ENCODE data around the gene HSD11B2.

HSD11B2 gene

GRCh38 chr16:67459861-67460150 is 28.9 kb downstream of the HSD11B2 start:
- Histone ChIP-seq H2AFZ (ENCODE audit: low read depth, low read length) (no peak overlapping the region), H3K36me3 (ENCODE audit: insufficient read depth, low read length) (peaks cover 9% of the 10 kb centered on the region), H3K4me3 (ENCODE audit: low read length) (no peak overlapping the region), H3K4me1 (ENCODE audit: insufficient read depth, low read length) (no peaks in the 10 kb centered on the region), H3K27me3 (ENCODE audit: insufficient read depth, low read length) (no peaks in the 10 kb centered on the region), H3K9me3 (ENCODE audit: low read length) (no peaks in the 10 kb centered on the region)

- Histone ChIP-seq H3K27me3 (ENCODE audit: insufficient read depth, low read length) (no peaks in the 10 kb centered on the region), H3K4me1 (ENCODE audit: insufficient read depth, low read length) (no peaks in the 10 kb centered on the region), H2AFZ (ENCODE audit: low read depth, low read length) (no peak overlapping the region), H3K36me3 (ENCODE audit: insufficient read depth, low read length) (peaks cover 9% of the 10 kb centered on the region), H3K9me3 (ENCODE audit: low read length) (no peaks in the 10 kb centered on the region), H3K4me3 (ENCODE audit: low read length) (no peak overlapping the region)
Measured at GRCh38 chr16:67460168-67460567, 29.2 kb downstream of the HSD11B2 start.

- Histone ChIP-seq H3K4me3 (ENCODE audit: low read length) (no peak overlapping the region), H3K27me3 (ENCODE audit: insufficient read depth, low read length) (no peaks in the 10 kb centered on the region), H3K36me3 (ENCODE audit: insufficient read depth, low read length) (peaks cover 9% of the 10 kb centered on the region), H3K4me1 (ENCODE audit: insufficient read depth, low read length) (no peaks in the 10 kb centered on the region), H2AFZ (ENCODE audit: low read depth, low read length) (no peak overlapping the region), H3K9me3 (ENCODE audit: low read length) (no peaks in the 10 kb centered on the region)
Measured at GRCh38 chr16:67460961-67461360, 30.0 kb downstream of the HSD11B2 start.

- no peaks in the 10 kb centered on the region for H3K4me1 ChIP-seq (ENCODE audit: insufficient read depth, low read length)
- H3K4me3 ChIP-seq (ENCODE audit: low read length) = no peak overlapping the region
- peaks cover 9% of the 10 kb centered on the region for H3K36me3 ChIP-seq (ENCODE audit: insufficient read depth, low read length)
- H2AFZ ChIP-seq (ENCODE audit: low read depth, low read length) = no peak overlapping the region
- H3K27me3 ChIP-seq (ENCODE audit: insufficient read depth, low read length) = no peaks in the 10 kb centered on the region
- H3K9me3 ChIP-seq (ENCODE audit: low read length) = no peaks in the 10 kb centered on the region
Measured at GRCh38 chr16:67461600-67462278, 30.8 kb downstream of the HSD11B2 start.

- no peak overlapping the region for H2AFZ ChIP-seq (ENCODE audit: low read depth, low read length)
- H3K4me3 ChIP-seq (ENCODE audit: low read length) = no peak overlapping the region
- H3K9me3 ChIP-seq (ENCODE audit: low read length) = no peaks in the 10 kb centered on the region
- H3K4me1 ChIP-seq (ENCODE audit: insufficient read depth, low read length) = no peaks in the 10 kb centered on the region
- no peaks in the 10 kb centered on the region for H3K27me3 ChIP-seq (ENCODE audit: insufficient read depth, low read length)
- H3K36me3 ChIP-seq (ENCODE audit: insufficient read depth, low read length) = peaks cover 9% of the 10 kb centered on the region
Measured at GRCh38 chr16:67462279-67462655, 31.3 kb downstream of the HSD11B2 start.

GRCh38 chr16:67463059-67463458 is 32.1 kb downstream of the HSD11B2 start:
- H3K27me3 ChIP-seq (ENCODE audit: insufficient read depth, low read length) = no peaks in the 10 kb centered on the region

GRCh38 chr16:67463691-67464090 is 32.8 kb downstream of the HSD11B2 start:
- Histone ChIP-seq H3K36me3 (ENCODE audit: insufficient read depth, low read length) (peaks cover 9% of the 10 kb centered on the region), H2AFZ (ENCODE audit: low read depth, low read length) (no peak overlapping the region), H3K4me3 (ENCODE audit: low read length) (no peak overlapping the region), H3K9me3 (ENCODE audit: low read length) (no peaks in the 10 kb centered on the region), H3K27me3 (ENCODE audit: insufficient read depth, low read length) (no peaks in the 10 kb centered on the region), H3K4me1 (ENCODE audit: insufficient read depth, low read length) (no peaks in the 10 kb centered on the region)

More at GRCh38 chr16:67463059-67463458, 32.1 kb downstream of the HSD11B2 start:
- H3K4me3 ChIP-seq (ENCODE audit: low read length) = no peak overlapping the region
- H2AFZ ChIP-seq (ENCODE audit: low read depth, low read length) = no peak overlapping the region
- H3K36me3 ChIP-seq (ENCODE audit: insufficient read depth, low read length) = peaks cover 9% of the 10 kb centered on the region
- H3K9me3 ChIP-seq (ENCODE audit: low read length) = no peaks in the 10 kb centered on the region
- H3K4me1 ChIP-seq (ENCODE audit: insufficient read depth, low read length) = no peaks in the 10 kb centered on the region

GRCh38 chr16:67464565-67464964 is 33.6 kb downstream of the HSD11B2 start:
- Histone ChIP-seq H3K36me3 (ENCODE audit: insufficient read depth, low read length) (peaks cover 9% of the 10 kb centered on the region), H3K4me1 (ENCODE audit: insufficient read depth, low read length) (no peaks in the 10 kb centered on the region), H2AFZ (ENCODE audit: low read depth, low read length) (no peak overlapping the region), H3K4me3 (ENCODE audit: low read length) (no peak overlapping the region), H3K27me3 (ENCODE audit: insufficient read depth, low read length) (no peaks in the 10 kb centered on the region), H3K9me3 (ENCODE audit: low read length) (no peaks in the 10 kb centered on the region)

GRCh38 chr16:67466581-67466980 is 35.7 kb downstream of the HSD11B2 start:
- Histone ChIP-seq H3K27me3 (ENCODE audit: insufficient read depth, low read length) (no peaks in the 10 kb centered on the region), H2AFZ (ENCODE audit: low read depth, low read length) (no peak overlapping the region), H3K4me3 (ENCODE audit: low read length) (no peak overlapping the region), H3K36me3 (ENCODE audit: insufficient read depth, low read length) (peaks cover 3% of the 10 kb centered on the region), H3K9me3 (ENCODE audit: low read length) (peaks cover 3% of the 10 kb centered on the region), H3K4me1 (ENCODE audit: insufficient read depth, low read length) (no peaks in the 10 kb centered on the region)

- Histone ChIP-seq H3K36me3 (ENCODE audit: insufficient read depth, low read length) (no peaks in the 10 kb centered on the region), H3K27me3 (ENCODE audit: insufficient read depth, low read length) (no peaks in the 10 kb centered on the region), H3K4me3 (ENCODE audit: low read length) (no peak overlapping the region), H3K4me1 (ENCODE audit: insufficient read depth, low read length) (no peaks in the 10 kb centered on the region), H2AFZ (ENCODE audit: low read depth, low read length) (no peak overlapping the region), H3K9me3 (ENCODE audit: low read length) (peaks cover 3% of the 10 kb centered on the region)
Measured at GRCh38 chr16:67468731-67469130, 37.8 kb downstream of the HSD11B2 start.

- Histone ChIP-seq H3K4me1 (ENCODE audit: insufficient read depth, low read length) (no peaks in the 10 kb centered on the region), H3K9me3 (ENCODE audit: low read length) (peaks cover 3% of the 10 kb centered on the region), H2AFZ (ENCODE audit: low read depth, low read length) (no peak overlapping the region), H3K4me3 (ENCODE audit: low read length) (no peak overlapping the region), H3K27me3 (ENCODE audit: insufficient read depth, low read length) (no peaks in the 10 kb centered on the region), H3K36me3 (ENCODE audit: insufficient read depth, low read length) (peaks cover 2% of the 10 kb centered on the region)
Measured at GRCh38 chr16:67470359-67470758, 39.4 kb downstream of the HSD11B2 start.

GRCh38 chr16:67471758-67472384 is 41.0 kb downstream of the HSD11B2 start:
- H3K4me1 ChIP-seq (ENCODE audit: insufficient read depth, low read length) = no peaks in the 10 kb centered on the region
- peaks cover 3% of the 10 kb centered on the region for H3K9me3 ChIP-seq (ENCODE audit: low read length)
- H2AFZ ChIP-seq (ENCODE audit: low read depth, low read length) = no peak overlapping the region
- H3K27me3 ChIP-seq (ENCODE audit: insufficient read depth, low read length) = no peaks in the 10 kb centered on the region
- peaks cover 2% of the 10 kb centered on the region for H3K36me3 ChIP-seq (ENCODE audit: insufficient read depth, low read length)
- H3K4me3 ChIP-seq (ENCODE audit: low read length) = no peak overlapping the region

GRCh38 chr16:67474551-67475455 is 43.9 kb downstream of the HSD11B2 start:
- H3K4me3 ChIP-seq (ENCODE audit: low read length) = no peak overlapping the region
- H3K9me3 ChIP-seq (ENCODE audit: low read length) = peaks cover 3% of the 10 kb centered on the region
- peaks cover 4% of the 10 kb centered on the region for H3K4me1 ChIP-seq (ENCODE audit: insufficient read depth, low read length)

More at GRCh38 chr16:67474551-67475455, 43.9 kb downstream of the HSD11B2 start:
- Histone ChIP-seq H2AFZ (ENCODE audit: low read depth, low read length) (no peak overlapping the region), H3K27me3 (ENCODE audit: insufficient read depth, low read length) (no peaks in the 10 kb centered on the region), H3K36me3 (ENCODE audit: insufficient read depth, low read length) (peaks cover 4% of the 10 kb centered on the region)
